ENCODE results near the gene SRC.

GRCh38 chr20:37426978-37427377, 81.0 kb downstream of the SRC start:
- TF ChIP-seq POLR2A (IDR thresholded peaks at IDR 0.05; ENCODE audit: low read depth, low read length) (no peak), POLR2AphosphoS5 (IDR thresholded peaks at IDR 0.05; ENCODE audit: low read depth, low read length) (no peak)
